ENCODE measurements around the gene CDC45. TPM values are rescaled to one million over a fixed set of nuclear protein-coding genes. Genes with fewer than 3 reads are reported as not detected.
"Not testable (repeated sequence)": the region's sequence is repeated elsewhere in the genome, so short reads cannot be mapped to it uniquely, and the experiment has no call there.

CDC45 gene
- total and polyA plus RNA-seq, 8 donors: 0.28 to 1.3 (median 0.63) TPM; not detected in 2

DNA sequence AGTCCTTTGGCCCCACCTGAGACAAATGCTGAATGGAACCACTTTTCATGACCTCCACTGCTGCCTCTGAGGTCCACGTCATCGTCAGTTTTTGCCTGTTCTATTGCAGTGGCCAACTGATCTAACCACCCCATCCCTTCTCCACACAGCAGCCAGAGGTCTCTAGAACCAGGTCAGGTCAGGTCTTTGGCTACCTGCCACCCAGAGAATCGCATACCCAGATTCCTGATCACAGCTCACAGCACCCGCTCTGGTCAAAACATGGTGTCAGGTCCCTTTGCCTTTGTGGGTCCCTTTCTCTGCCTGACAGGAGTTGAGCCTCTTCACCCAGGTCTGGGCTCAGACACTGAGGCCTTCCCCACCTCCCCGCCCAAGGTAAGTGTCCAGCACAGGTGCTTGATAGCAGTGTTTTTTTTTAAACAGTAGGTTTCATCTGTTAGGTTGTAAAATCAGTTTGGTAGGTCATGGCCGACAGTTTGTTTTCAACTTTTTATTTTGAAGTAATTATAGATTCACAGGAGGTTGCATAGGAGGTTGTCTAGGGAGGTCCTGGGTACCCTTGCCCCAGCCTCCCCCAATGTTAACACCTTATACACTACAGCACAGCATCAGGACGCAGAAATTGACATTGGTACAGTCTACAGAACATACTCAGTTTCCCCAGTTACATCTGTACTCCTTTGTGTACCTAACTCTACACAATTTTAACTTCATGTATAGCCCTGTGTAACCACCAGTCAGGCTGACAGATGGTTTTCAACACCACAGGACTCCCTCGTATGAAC lies 39.1 kb upstream of the CDC45 start:
- no peak overlapping the region for H3K27ac ChIP-seq
- peaks cover 0 to 17% (median 9%) of the 10 kb centered on the region in 3 donors for H3K36me3 ChIP-seq
- H3K27me3 ChIP-seq: no peaks in the 10 kb centered on the region
- intact Hi-C loops (cut with DNase I): no loop called here
- no peaks in the 10 kb centered on the region for H3K9me3 ChIP-seq
- peaks cover 6 to 8% (median 7%) of the 10 kb centered on the region in 3 donors for H3K4me1 ChIP-seq
- ATAC-seq (peak in 1 of 4 donors; percentile 29), FAIRE-seq (no peak), DNase-seq (no peak)
- TF ChIP-seq, protein P1, sequence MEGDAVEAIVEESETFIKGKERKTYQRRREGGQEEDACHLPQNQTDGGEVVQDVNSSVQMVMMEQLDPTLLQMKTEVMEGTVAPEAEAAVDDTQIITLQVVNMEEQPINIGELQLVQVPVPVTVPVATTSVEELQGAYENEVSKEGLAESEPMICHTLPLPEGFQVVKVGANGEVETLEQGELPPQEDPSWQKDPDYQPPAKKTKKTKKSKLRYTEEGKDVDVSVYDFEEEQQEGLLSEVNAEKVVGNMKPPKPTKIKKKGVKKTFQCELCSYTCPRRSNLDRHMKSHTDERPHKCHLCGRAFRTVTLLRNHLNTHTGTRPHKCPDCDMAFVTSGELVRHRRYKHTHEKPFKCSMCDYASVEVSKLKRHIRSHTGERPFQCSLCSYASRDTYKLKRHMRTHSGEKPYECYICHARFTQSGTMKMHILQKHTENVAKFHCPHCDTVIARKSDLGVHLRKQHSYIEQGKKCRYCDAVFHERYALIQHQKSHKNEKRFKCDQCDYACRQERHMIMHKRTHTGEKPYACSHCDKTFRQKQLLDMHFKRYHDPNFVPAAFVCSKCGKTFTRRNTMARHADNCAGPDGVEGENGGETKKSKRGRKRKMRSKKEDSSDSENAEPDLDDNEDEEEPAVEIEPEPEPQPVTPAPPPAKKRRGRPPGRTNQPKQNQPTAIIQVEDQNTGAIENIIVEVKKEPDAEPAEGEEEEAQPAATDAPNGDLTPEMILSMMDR (IDR thresholded peaks at IDR 0.05): no peak
- WGBS, 2 donors: 74 to 75% methylated on average over 8 of the region's 8 CpGs
- no peak overlapping the region for H3K4me3 ChIP-seq

DNA sequence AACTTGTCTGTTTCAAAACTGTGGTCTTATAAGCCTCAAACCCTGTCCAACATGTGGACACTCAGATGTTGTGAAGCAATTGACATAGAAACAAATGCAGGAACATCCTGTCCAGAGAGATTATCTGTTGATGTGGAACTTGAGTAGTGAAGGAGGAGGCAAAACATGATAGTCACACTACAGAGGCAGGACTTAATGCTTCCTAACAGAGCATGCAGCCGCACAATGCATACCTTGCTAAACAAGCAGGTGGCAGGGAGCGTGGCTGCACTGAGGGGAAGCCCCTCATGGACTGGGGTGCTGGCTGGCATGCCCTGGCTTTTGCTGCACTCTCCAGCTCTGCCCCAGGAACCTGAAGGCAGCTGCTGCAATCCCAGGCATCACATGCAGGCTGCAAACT lies 37.6 kb upstream of the CDC45 start:
- no peak for ATAC-seq

GRCh38 chr22:19443544-19444211 lies 36.0 kb upstream of the CDC45 start:
- intact Hi-C loops (cut with DNase I): no loop called here
- 65 to 68% methylated on average over 7 of the region's 7 CpGs for WGBS, 2 donors
- peaks cover 8 to 17% (median 17%) of the 10 kb centered on the region in 3 donors for H3K4me1 ChIP-seq
- DNase-seq (no peak), FAIRE-seq (no peak), ATAC-seq (no peak)
- no peak overlapping the region for H3K4me3 ChIP-seq
- H3K27me3 ChIP-seq: no peaks in the 10 kb centered on the region
- TF ChIP-seq, protein P1 (IDR thresholded peaks at IDR 0.05): no peak
- no peak overlapping the region for H3K27ac ChIP-seq
- peaks cover 0 to 11% (median 5%) of the 10 kb centered on the region in 3 donors for H3K36me3 ChIP-seq
- no peaks in the 10 kb centered on the region for H3K9me3 ChIP-seq

More for the DNA sequence above, 37.6 kb upstream of the CDC45 start:
- Histone ChIP-seq H3K36me3 (peaks cover 0 to 11% (median 5%) of the 10 kb centered on the region in 3 donors), H3K9me3 (no peaks in the 10 kb centered on the region), H3K27me3 (no peaks in the 10 kb centered on the region), H3K27ac (no peak overlapping the region), H3K4me1 (peaks cover 8 to 17% (median 16%) of the 10 kb centered on the region in 3 donors), H3K4me3 (no peak overlapping the region)
- 90 to 93% methylated on average over 2 of the region's 2 CpGs for WGBS, 2 donors
- intact Hi-C loops (cut with DNase I): no loop called here
- TF ChIP-seq, protein P1 (IDR thresholded peaks at IDR 0.05): no peak
- DNase-seq (no peak), FAIRE-seq (no peak)

DNA sequence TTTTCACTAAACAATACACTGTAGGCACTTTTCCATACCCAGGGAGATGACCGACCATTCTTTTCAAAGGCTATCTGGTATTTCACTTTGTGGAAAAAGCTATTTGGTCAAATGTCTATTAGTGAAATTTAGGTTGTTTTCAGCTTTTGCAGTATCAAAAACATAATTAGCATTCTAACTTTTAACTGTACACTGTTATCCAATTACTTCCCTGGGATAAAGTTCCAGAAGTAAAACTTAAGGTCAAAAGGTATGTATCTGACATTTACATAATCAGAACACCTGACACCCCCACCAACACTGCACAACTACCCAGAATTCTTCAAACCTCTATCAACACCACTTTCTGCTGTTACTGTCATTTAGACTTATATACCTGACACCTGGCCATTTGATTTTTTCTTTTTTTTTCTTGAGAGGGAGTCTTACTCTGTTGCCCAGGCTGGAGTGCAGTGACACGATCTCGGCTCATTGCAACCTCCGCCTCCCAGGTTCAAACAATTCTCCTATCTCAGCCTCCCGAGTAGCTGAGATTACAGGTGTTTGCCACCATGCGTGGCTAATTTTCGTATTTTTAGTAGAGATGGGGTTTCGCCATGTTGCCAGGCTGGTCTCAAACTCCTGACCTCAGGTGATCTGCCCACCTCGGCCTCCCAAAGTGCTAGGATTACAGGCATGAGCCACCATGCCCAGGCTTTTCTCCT lies 34.3 kb upstream of the CDC45 start:
- peaks cover 0 to 11% (median 5%) of the 10 kb centered on the region in 3 donors for H3K36me3 ChIP-seq
- 81 to 83% methylated on average over 9 of the region's 9 CpGs for WGBS, 2 donors
- H3K9me3 ChIP-seq; DNase-seq; H3K27ac ChIP-seq; H3K4me3 ChIP-seq; FAIRE-seq; ATAC-seq; intact Hi-C loops (cut with DNase I); H3K27me3 ChIP-seq: not testable (repeated sequence)
- peaks cover 8 to 19% (median 17%) of the 10 kb centered on the region in 3 donors for H3K4me1 ChIP-seq

All from pancreas (tissue), 10 donors.